ENCODE measurements around the gene KBTBD8.

Gene KBTBD8

GRCh38 chr3:66998113-66998903, at the start of gene KBTBD8:
KBTBD8 (plus strand) TSS chr3:66998307; CDS start chr3:66998356, 49 bp downstream.
- in situ Hi-C loops (cut with MboI; ENCODE audit: low sequenced_read_pairs), result no loop called here

- in situ Hi-C loops (cut with MboI; ENCODE audit: low sequenced_read_pairs), result no loop called here
Observed at GRCh38 chr3:66948838-66949237, 49.3 kb upstream of the KBTBD8 start.

GRCh38 chr3:66949898-66950297, 48.2 kb upstream of the KBTBD8 start:
- in situ Hi-C loops (cut with MboI; ENCODE audit: low sequenced_read_pairs), result no loop called here

GRCh38 chr3:66952357-66952756, 45.8 kb upstream of the KBTBD8 start:
- in situ Hi-C loops (cut with MboI; ENCODE audit: low sequenced_read_pairs), result no loop called here

GRCh38 chr3:66953934-66954445, 44.1 kb upstream of the KBTBD8 start:
- in situ Hi-C loops (cut with MboI; ENCODE audit: low sequenced_read_pairs), result no loop called here

GRCh38 chr3:66956742-66957141, 41.4 kb upstream of the KBTBD8 start:
- in situ Hi-C loops (cut with MboI; ENCODE audit: low sequenced_read_pairs), result no loop called here

- in situ Hi-C loops (cut with MboI; ENCODE audit: low sequenced_read_pairs), result no loop called here
Observed at GRCh38 chr3:66957367-66957766, 40.7 kb upstream of the KBTBD8 start.

- in situ Hi-C loops (cut with MboI; ENCODE audit: low sequenced_read_pairs), result no loop called here
Observed at GRCh38 chr3:66958067-66958466, 40.0 kb upstream of the KBTBD8 start.

GRCh38 chr3:66962664-66963063, 35.4 kb upstream of the KBTBD8 start:
- in situ Hi-C loops (cut with MboI; ENCODE audit: low sequenced_read_pairs), result no loop called here

- in situ Hi-C loops (cut with MboI; ENCODE audit: low sequenced_read_pairs), result no loop called here
Observed at GRCh38 chr3:66971245-66971644, 26.9 kb upstream of the KBTBD8 start.

- in situ Hi-C loops (cut with MboI; ENCODE audit: low sequenced_read_pairs), result no loop called here
Observed at GRCh38 chr3:66971891-66972551, 26.1 kb upstream of the KBTBD8 start.

GRCh38 chr3:66980791-66981190, 17.3 kb upstream of the KBTBD8 start:
- in situ Hi-C loops (cut with MboI; ENCODE audit: low sequenced_read_pairs), result no loop called here

GRCh38 chr3:66983101-66983500, 15.0 kb upstream of the KBTBD8 start:
- in situ Hi-C loops (cut with MboI; ENCODE audit: low sequenced_read_pairs), result no loop called here

- in situ Hi-C loops (cut with MboI; ENCODE audit: low sequenced_read_pairs), result no loop called here
Observed at GRCh38 chr3:66985336-66985920, 12.7 kb upstream of the KBTBD8 start.

GRCh38 chr3:66986406-66986805, 11.7 kb upstream of the KBTBD8 start:
- in situ Hi-C loops (cut with MboI; ENCODE audit: low sequenced_read_pairs), result no loop called here

GRCh38 chr3:66989241-66989640, 8.9 kb upstream of the KBTBD8 start:
- in situ Hi-C loops (cut with MboI; ENCODE audit: low sequenced_read_pairs), result no loop called here

GRCh38 chr3:66989860-66990696, 8.0 kb upstream of the KBTBD8 start:
- in situ Hi-C loops (cut with MboI; ENCODE audit: low sequenced_read_pairs), result no loop called here

GRCh38 chr3:66991459-66991858, 6.6 kb upstream of the KBTBD8 start:
- in situ Hi-C loops (cut with MboI; ENCODE audit: low sequenced_read_pairs), result no loop called here

GRCh38 chr3:66993082-66993481, 5.0 kb upstream of the KBTBD8 start:
- in situ Hi-C loops (cut with MboI; ENCODE audit: low sequenced_read_pairs), result no loop called here

GRCh38 chr3:66994588-66994987, 3.5 kb upstream of the KBTBD8 start:
- in situ Hi-C loops (cut with MboI; ENCODE audit: low sequenced_read_pairs), result no loop called here

GRCh38 chr3:66996696-66997095, 1.4 kb upstream of the KBTBD8 start:
- in situ Hi-C loops (cut with MboI; ENCODE audit: low sequenced_read_pairs), result no loop called here

All from HL-60/S4 (cell line).